IPS-18c (cell line): ENCODE data around the gene TMEM62.
"Not testable (repeated sequence)": the region's sequence is repeated elsewhere in the genome, so short reads cannot be mapped to it uniquely, and the experiment has no call there.

ENCODE experiments used
- H3K4me3 ChIP-seq: 2 replicates; pipeline ENCODE4 v1.7.0; 2013; ENCODE audit warnings: low read depth, mild to moderate bottlenecking, low read length, moderate library complexity; ENCODE audit not compliant: insufficient read depth
- H3K9me3 ChIP-seq: one replicate; pipeline ENCODE4 v1.6.1; 2013; ENCODE audit warnings: mild to moderate bottlenecking, low read length, moderate library complexity; ENCODE audit not compliant: control insufficient read depth, insufficient read depth

Gene TMEM62

DNA sequence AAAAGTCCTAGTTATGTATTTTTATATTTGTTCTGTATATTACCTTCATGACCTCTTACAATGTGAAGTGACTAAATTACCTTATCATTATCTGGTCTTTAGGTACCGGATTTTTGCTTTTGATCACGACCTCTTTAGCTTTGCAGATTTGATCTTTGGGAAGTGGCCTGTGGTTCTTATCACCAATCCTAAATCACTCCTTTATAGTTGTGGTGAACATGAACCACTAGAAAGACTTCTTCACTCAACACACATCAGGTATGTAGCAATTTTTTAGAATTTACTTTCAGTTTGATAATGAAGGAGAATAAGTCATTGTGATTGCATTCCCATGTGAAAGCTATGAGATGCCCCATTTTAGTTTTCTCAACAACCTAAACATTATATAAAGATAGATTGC is 18.3 kb downstream of the TMEM62 start:
- no peaks in the 10 kb centered on the region for H3K9me3 ChIP-seq
- no peak overlapping the region for H3K4me3 ChIP-seq

DNA sequence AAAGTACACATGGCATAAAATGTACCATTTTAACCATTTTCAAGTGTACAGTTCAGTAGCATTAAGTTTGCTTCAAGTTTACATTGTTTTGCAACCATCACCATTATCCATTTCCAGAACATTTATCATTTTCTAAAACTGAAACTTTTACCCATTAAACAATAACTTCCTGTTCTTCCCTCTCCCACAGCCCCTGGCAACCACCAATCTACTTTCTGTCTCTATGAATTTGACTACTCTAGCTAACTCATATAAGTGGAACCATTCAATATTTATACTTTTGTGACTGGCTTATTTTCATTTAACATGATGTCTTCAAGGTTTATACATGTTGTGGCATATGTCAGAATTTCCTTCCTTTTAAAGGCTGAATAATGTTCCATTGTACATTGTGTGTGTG is 19.9 kb downstream of the TMEM62 start:
- H3K9me3 ChIP-seq = no peaks in the 10 kb centered on the region
- no peak overlapping the region for H3K4me3 ChIP-seq

- no peak overlapping the region for H3K4me3 ChIP-seq
These were observed 32.5 kb downstream of the TMEM62 start for GRCh38 chr15:43165801-43166325.

GRCh38 chr15:43167261-43167660 is 33.9 kb downstream of the TMEM62 start:
- H3K4me3 ChIP-seq, H3K9me3 ChIP-seq: not testable (repeated sequence)

More at GRCh38 chr15:43165801-43166325, 32.5 kb downstream of the TMEM62 start:
- H3K9me3 ChIP-seq = peaks cover 3% of the 10 kb centered on the region

- Histone ChIP-seq H3K9me3 (peaks cover 3% of the 10 kb centered on the region), H3K4me3 (no peak overlapping the region)
These were observed 35.1 kb downstream of the TMEM62 start for GRCh38 chr15:43168192-43169107.

- H3K9me3 ChIP-seq = peaks cover 3% of the 10 kb centered on the region
- no peak overlapping the region for H3K4me3 ChIP-seq
These were observed 36.5 kb downstream of the TMEM62 start for GRCh38 chr15:43169888-43170287.

GRCh38 chr15:43175656-43176309 is 42.4 kb downstream of the TMEM62 start:
- not testable (repeated sequence) for H3K9me3 ChIP-seq

DNA sequence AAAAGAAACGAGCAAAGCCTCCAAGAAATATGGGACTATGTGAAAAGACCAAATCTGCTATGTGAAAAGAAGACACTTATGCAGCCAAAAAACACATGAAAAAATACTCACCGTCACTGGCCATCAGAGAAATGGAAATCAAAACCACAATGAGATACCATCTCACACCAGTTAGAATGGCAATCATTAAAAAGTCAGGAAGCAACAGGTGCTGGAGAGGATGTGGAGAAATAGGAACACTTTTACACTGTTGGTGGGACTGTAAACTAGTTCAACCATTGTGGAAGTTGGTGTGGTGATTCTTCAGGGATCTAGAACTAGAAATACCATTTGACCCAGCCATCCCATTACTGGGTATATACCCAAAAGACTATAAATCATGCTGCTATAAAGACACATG is 43.8 kb downstream of the TMEM62 start:
- H3K4me3 ChIP-seq, H3K9me3 ChIP-seq: not testable (repeated sequence)

More at GRCh38 chr15:43175656-43176309, 42.4 kb downstream of the TMEM62 start:
- not testable (repeated sequence) for H3K4me3 ChIP-seq

DNA sequence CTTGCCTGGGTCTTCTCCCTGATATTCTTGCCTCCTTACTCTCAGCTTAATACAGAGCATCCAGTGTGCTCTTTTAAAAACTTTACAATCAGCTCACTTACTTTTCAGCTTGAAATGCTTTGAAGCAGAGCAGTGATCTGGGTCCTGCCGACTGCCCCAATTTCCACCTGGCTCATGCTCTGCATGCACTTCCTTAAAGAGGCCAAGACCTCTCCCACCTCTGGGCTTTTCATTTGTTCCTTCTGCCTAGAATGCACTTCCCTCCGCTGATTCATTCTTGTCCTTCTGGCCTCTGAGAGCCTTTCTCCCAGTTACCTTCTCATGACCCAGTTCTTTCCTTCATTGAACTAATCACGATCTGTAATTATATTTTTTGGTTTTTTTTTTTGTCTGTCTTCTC is 49.9 kb downstream of the TMEM62 start:
- Histone ChIP-seq H3K9me3 (no peaks in the 10 kb centered on the region), H3K4me3 (no peak overlapping the region)

DNA sequence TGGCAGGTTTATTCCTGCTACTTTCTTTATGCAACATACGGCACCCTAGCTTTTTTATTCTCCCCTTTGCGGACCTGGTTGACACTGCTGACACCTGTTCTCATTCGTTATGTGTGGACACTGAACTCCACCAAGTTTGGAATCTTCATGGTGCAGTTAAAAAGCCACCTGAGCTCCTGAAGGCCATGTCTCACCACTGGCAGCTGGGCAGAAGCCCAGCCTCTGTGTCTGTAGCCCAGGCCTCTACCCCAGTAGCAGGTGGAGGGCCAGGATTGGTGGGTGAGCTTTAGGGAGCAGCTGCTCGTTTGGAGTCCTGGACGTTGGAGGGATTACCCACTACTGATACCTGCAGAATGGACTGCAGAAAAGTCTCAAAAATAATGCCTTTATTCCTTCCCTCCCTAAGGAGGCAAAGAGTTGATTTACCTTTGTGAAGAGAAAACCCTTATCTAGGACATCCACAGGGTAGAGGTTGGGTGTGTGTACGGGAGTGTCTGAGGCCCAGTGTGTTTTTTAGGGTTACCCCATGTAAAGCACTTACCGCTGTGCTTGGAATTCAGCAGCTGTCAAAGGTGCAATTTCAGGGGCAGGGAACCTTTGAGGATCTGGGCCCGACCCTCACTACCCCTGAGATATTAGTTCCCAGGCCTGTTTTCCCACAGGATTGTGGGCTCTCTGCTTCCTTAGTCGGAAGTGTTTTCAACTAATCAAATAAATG is 51.2 kb downstream of the TMEM62 start:
- peak overlapping the region; percentile 85; the same call in 1 of the 2 replicates for H3K4me3 ChIP-seq
- no peaks in the 10 kb centered on the region for H3K9me3 ChIP-seq

- no peaks in the 10 kb centered on the region for H3K9me3 ChIP-seq
- H3K4me3 ChIP-seq = peak within 1 kb of the TSS; percentile 85
These were observed 52.0 kb downstream of the TMEM62 start, which contains the start of gene CCNDBP1 for GRCh38 chr15:43185157-43186002. Gene CCNDBP1 (plus strand): TSS chr15:43185403. CDS start chr15:43185499, 96 bp downstream.

- Histone ChIP-seq H3K4me3 (peak overlapping the region; percentile 85), H3K9me3 (no peaks in the 10 kb centered on the region)
These were observed 52.6 kb downstream of the TMEM62 start for GRCh38 chr15:43186003-43186353.

GRCh38 chr15:43187544-43188155 is 54.3 kb downstream of the TMEM62 start:
- no peak overlapping the region for H3K4me3 ChIP-seq

GRCh38 chr15:43189296-43189695 is 55.9 kb downstream of the TMEM62 start:
- Histone ChIP-seq H3K9me3 (no peaks in the 10 kb centered on the region), H3K4me3 (no peak overlapping the region)

More at GRCh38 chr15:43187544-43188155, 54.3 kb downstream of the TMEM62 start:
- no peaks in the 10 kb centered on the region for H3K9me3 ChIP-seq

GRCh38 chr15:43190178-43190577 is 56.8 kb downstream of the TMEM62 start:
- no peaks in the 10 kb centered on the region for H3K9me3 ChIP-seq
- no peak overlapping the region for H3K4me3 ChIP-seq

DNA sequence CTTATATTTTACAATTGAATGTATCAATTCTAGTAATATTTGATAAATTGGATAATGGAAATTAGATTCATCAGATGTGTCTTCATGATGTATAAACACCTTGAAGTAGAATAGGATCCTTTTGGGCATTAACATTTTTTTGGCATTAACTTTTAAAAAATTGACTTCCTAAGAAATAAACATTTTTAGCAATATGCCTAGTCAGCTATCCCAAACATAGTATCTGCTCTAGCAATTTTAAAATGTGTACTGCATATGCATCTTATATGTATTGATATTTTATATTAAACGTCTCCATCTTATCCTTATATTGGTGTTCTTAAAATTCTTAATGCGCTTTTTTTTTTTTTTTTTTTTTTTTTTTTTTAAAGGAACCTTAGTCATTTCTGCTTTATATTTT is 60.3 kb downstream of the TMEM62 start:
- Histone ChIP-seq H3K9me3 (no peaks in the 10 kb centered on the region), H3K4me3 (no peak overlapping the region)
